GM11168 (cell line): ENCODE results near the gene CREB5.

Experiments
- in situ Hi-C: fragments of 300-500 bp; cut with MboI; formaldehyde crosslinking; loops from one replicate; pipeline ENCODE4 v1.12.0; 2022; ENCODE audit warnings: low sequenced_read_pairs; ENCODE audit not compliant: unreplicated experiment

Gene CREB5

GRCh38 chr7:28505867-28506266 lies 93.5 kb downstream of the CREB5 start:
- in situ Hi-C loops = no loop called here

GRCh38 chr7:28507525-28508282 lies 95.4 kb downstream of the CREB5 start:
- in situ Hi-C loops = no loop called here

GRCh38 chr7:28509251-28510025 lies 97.1 kb downstream of the CREB5 start:
- in situ Hi-C loops = no loop called here

- in situ Hi-C loops = no loop called here
Observed at GRCh38 chr7:28510026-28510369, 97.7 kb downstream of the CREB5 start.

- in situ Hi-C loops = no loop called here
Observed at GRCh38 chr7:28512668-28513440, 100.5 kb downstream of the CREB5 start.

- in situ Hi-C loops = no loop called here
Observed at GRCh38 chr7:28516390-28517172, 104.3 kb downstream of the CREB5 start.

GRCh38 chr7:28517206-28517605 lies 104.9 kb downstream of the CREB5 start:
- in situ Hi-C loops = no loop called here

- in situ Hi-C loops = no loop called here
Observed at GRCh38 chr7:28517606-28518005, 105.3 kb downstream of the CREB5 start.

GRCh38 chr7:28520074-28521015 lies 108.0 kb downstream of the CREB5 start:
- in situ Hi-C loops = no loop called here

GRCh38 chr7:28524978-28525377 lies 112.7 kb downstream of the CREB5 start:
- in situ Hi-C loops = no loop called here

GRCh38 chr7:28528899-28529298 lies 116.6 kb downstream of the CREB5 start:
- in situ Hi-C loops = no loop called here

- in situ Hi-C loops = no loop called here
Observed at GRCh38 chr7:28529755-28530154, 117.4 kb downstream of the CREB5 start.

GRCh38 chr7:28530175-28530802 lies 118.0 kb downstream of the CREB5 start:
- in situ Hi-C loops = no loop called here

- in situ Hi-C loops = no loop called here
Observed at GRCh38 chr7:28530803-28531175, 118.5 kb downstream of the CREB5 start.

GRCh38 chr7:28531291-28531690 lies 119.0 kb downstream of the CREB5 start:
- in situ Hi-C loops = no loop called here

GRCh38 chr7:28532181-28532580 lies 119.9 kb downstream of the CREB5 start:
- in situ Hi-C loops = no loop called here

GRCh38 chr7:28533267-28533666 lies 120.9 kb downstream of the CREB5 start:
- in situ Hi-C loops = no loop called here

GRCh38 chr7:28533731-28534531 lies 121.6 kb downstream of the CREB5 start:
- in situ Hi-C loops = no loop called here
